OCI-LY3 (cell line): ENCODE data around the gene MARF1.
"Not testable (repeated sequence)": the region's sequence is repeated elsewhere in the genome, so short reads cannot be mapped to it uniquely, and the experiment has no call there.

Experiments
- H2AFZ ChIP-seq: fragments of 200-600, 300-600 bp; shearing (Covaris generic); 2 replicates; pipeline ENCODE4 v1.6.0; 2014; ENCODE audit warnings: antibody characterized with exemption, low read depth, low read length
- H3K27ac ChIP-seq: fragments of 200-600, 300-600 bp; sonication (generic); 2 replicates; pipeline ENCODE4 v1.5.1; 2014; ENCODE audit warnings: mild to moderate bottlenecking, low read length, moderate library complexity, mixed read lengths
- H3K27me3 ChIP-seq: fragments of 200-600, 300-600 bp; sonication (generic); 2 replicates; pipeline ENCODE4 v1.6.1; 2014; ENCODE audit warnings: low read depth, low read length, mixed read lengths
- H3K36me3 ChIP-seq: fragments of 200-600, 300-600 bp; sonication (generic); replicated peaks from 2 replicates; pipeline ENCODE3; 2014; ENCODE audit warnings: low read depth, low read length, mixed read lengths
- H3K4me1 ChIP-seq: fragments of 300-600, 200-600 bp; sonication (generic); 2 replicates; pipeline ENCODE4 v1.6.1; 2014; ENCODE audit warnings: low read length, mixed read lengths
- H3K4me2 ChIP-seq: fragments of 200-600, 300-600 bp; sonication (generic); 2 replicates; pipeline ENCODE4 v1.6.1; 2014; ENCODE audit warnings: low read length, mixed read lengths
- H3K4me3 ChIP-seq: fragments of 300-600, 200-600 bp; sonication (generic); 2 replicates; pipeline ENCODE4 v1.5.1; 2014; ENCODE audit warnings: antibody characterized with exemption, mild to moderate bottlenecking, low read length, moderate library complexity
- H3K79me2 ChIP-seq: fragments of 300-600, 200-600 bp; shearing (Covaris generic); 2 replicates; pipeline ENCODE4 v1.6.1; 2014; ENCODE audit warnings: mild to moderate bottlenecking, low read length, mixed read lengths
- H3K9ac ChIP-seq: fragments of 300-600, 200-600 bp; shearing (Covaris generic); 2 replicates; pipeline ENCODE4 v1.6.0; 2014; ENCODE audit warnings: mild to moderate bottlenecking, low read length, moderate library complexity
- H3K9me3 ChIP-seq: fragments of 200-600, 300-600 bp; shearing (Covaris generic); 2 replicates; pipeline ENCODE4 v1.6.1; 2014; ENCODE audit warnings: low read length, mixed read lengths; ENCODE audit not compliant: insufficient read depth
- H4K20me1 ChIP-seq: fragments of 200-600, 300-600 bp; sonication (generic); 2 replicates; pipeline ENCODE4 v1.6.1; 2016; ENCODE audit warnings: low read length, mixed read lengths; ENCODE audit not compliant: insufficient read depth
- CTCF ChIP-seq: fragments of 200-600, 300-600 bp; sonication (generic); IDR thresholded peaks from 2 replicates; pipeline ENCODE4 v1.5.1; 2014; ENCODE audit warnings: antibody characterized with exemption, low read length, low read depth
- EZH2phosphoT487 ChIP-seq: fragments of 200-600 bp; shearing (Covaris generic); IDR thresholded peaks from 2 replicates; pipeline ENCODE4 v1.6.1; 2018; ENCODE audit warnings: antibody characterized with exemption, mixed run types, low read depth

The MARF1 gene

GRCh38 chr16:15547768-15548096, 95.2 kb downstream of the MARF1 start:
- Histone ChIP-seq H4K20me1 (no peaks in the 10 kb centered on the region), H3K9me3 (no peaks in the 10 kb centered on the region), H2AFZ (no peak overlapping the region), H3K27me3 (no peaks in the 10 kb centered on the region), H3K4me3 (no peak overlapping the region), H3K36me3 (no peaks in the 10 kb centered on the region), H3K27ac (no peak overlapping the region), H3K4me1 (peaks cover 42% of the 10 kb centered on the region), H3K9ac (no peak overlapping the region), H3K4me2 (no peak overlapping the region), H3K79me2 (no peaks in the 10 kb centered on the region)
- no peak for TF ChIP-seq EZH2phosphoT487
- no peak for TF ChIP-seq CTCF

DNA sequence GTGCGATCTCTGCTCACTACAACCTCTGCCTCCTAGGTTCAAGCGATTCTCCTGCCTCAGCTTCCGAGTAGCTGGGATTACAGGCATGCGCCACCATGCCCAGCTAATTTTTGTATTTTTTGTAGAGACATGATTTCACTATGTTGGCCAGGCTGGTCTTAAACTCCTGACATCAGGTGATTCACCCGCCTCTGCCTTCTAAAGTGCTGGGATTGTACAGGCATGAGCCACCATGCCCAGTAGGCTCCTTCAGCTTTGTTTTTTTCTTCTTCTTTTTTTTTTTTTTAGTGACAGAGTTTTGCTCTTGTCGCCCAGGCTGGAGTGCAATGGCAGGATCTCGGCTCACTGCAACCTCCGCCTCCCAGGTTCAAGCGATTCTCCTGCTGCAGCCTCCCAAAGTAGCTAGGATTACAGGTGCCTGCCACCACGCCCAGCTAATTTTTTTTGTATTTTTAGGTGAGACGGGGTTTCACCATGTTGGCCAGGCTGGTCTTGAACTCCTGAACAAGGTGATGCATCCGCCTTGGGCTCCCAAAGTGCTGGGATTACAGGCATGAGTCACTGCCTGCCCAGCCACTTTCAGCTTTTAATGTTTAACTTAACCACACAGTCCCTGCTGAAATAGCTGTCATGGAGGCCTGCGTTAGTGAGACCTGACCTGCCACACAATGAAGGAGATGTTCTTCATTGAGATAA, 95.7 kb downstream of the MARF1 start:
- H3K79me2 ChIP-seq, H4K20me1 ChIP-seq, H3K4me3 ChIP-seq, H3K4me2 ChIP-seq, H3K36me3 ChIP-seq, H3K27ac ChIP-seq, H3K27me3 ChIP-seq, H3K9ac ChIP-seq, H3K9me3 ChIP-seq, H2AFZ ChIP-seq: not testable (repeated sequence)
- H3K4me1 ChIP-seq = peaks cover 39% of the 10 kb centered on the region

- H3K9me3 ChIP-seq = no peaks in the 10 kb centered on the region
- no peaks in the 10 kb centered on the region for H4K20me1 ChIP-seq
- H3K4me1 ChIP-seq = peaks cover 24% of the 10 kb centered on the region
- no peak overlapping the region for H3K27ac ChIP-seq
- H3K36me3 ChIP-seq = no peaks in the 10 kb centered on the region
- no peak overlapping the region for H2AFZ ChIP-seq
- H3K79me2 ChIP-seq = no peaks in the 10 kb centered on the region
- no peaks in the 10 kb centered on the region for H3K27me3 ChIP-seq
- H3K4me2 ChIP-seq = no peak overlapping the region
- H3K4me3 ChIP-seq = no peak overlapping the region
- no peak for TF ChIP-seq EZH2phosphoT487
- no peak for TF ChIP-seq CTCF
- H3K9ac ChIP-seq = no peak overlapping the region
Measured at GRCh38 chr16:15545544-15545943, 97.4 kb downstream of the MARF1 start.

- no peak for TF ChIP-seq CTCF
- no peak for TF ChIP-seq EZH2phosphoT487
- no peak overlapping the region for H3K9ac ChIP-seq
- H3K4me1 ChIP-seq = peaks cover 18% of the 10 kb centered on the region
- no peak overlapping the region for H3K27ac ChIP-seq
- no peaks in the 10 kb centered on the region for H3K9me3 ChIP-seq
- no peaks in the 10 kb centered on the region for H4K20me1 ChIP-seq
- H3K4me2 ChIP-seq = 0 out of 2 replicates have a peak overlapping the region, but pooled peaks have one; percentile 7
- no peak overlapping the region for H2AFZ ChIP-seq
- H3K36me3 ChIP-seq = no peaks in the 10 kb centered on the region
- H3K27me3 ChIP-seq = no peaks in the 10 kb centered on the region
- no peaks in the 10 kb centered on the region for H3K79me2 ChIP-seq
- H3K4me3 ChIP-seq = no peak overlapping the region
Measured at GRCh38 chr16:15544405-15544804, 98.5 kb downstream of the MARF1 start.
